CD8-positive, alpha-beta memory T cell (primary cell): ENCODE results near the gene CD8B2. TPM values are rescaled to one million over a fixed set of nuclear protein-coding genes. Genes with fewer than 3 reads are reported as not detected.
"Not testable (repeated sequence)": the region's sequence is repeated elsewhere in the genome, so short reads cannot be mapped to it uniquely, and the experiment has no call there.

ENCODE experiments used
- CTCF ChIA-PET: fragments of 350-600 bp; sonication (Branson Sonifier 250); formaldehyde crosslinking; loops from one replicate; lab custom pipeline; 2021; ENCODE audit warnings: antibody characterized with exemption; lab: Charles Lee
- POLR2A ChIA-PET: fragments of 350-600 bp; sonication (Branson Sonifier 250); formaldehyde crosslinking; loops from one replicate; lab custom pipeline; 2021; ENCODE audit warnings: antibody characterized with exemption; lab: Charles Lee
- DNase-seq, 5 donors: peaks; one replicate each; pipeline versions ENCODE4 v3.0.0 to v3.0.0-alpha.2; 2020 to 2022; ENCODE audit warnings: mixed read lengths in 1 of 5
- H3K27ac ChIP-seq: one replicate; pipeline ENCODE4 v1.7.0; 2013; ENCODE audit warnings: low read depth, mild to moderate bottlenecking, low read length, moderate library complexity
- H3K27me3 ChIP-seq: 2 replicates; pipeline ENCODE4 v1.7.0; 2013; ENCODE audit warnings: low read length, mild to moderate bottlenecking; ENCODE audit not compliant: insufficient read depth, poor library complexity, severe bottlenecking
- H3K36me3 ChIP-seq: 2 replicates; pipeline ENCODE4 v1.7.0; 2013; ENCODE audit warnings: mild to moderate bottlenecking, low read length, moderate library complexity; ENCODE audit not compliant: insufficient read depth
- H3K4me1 ChIP-seq: 2 replicates; pipeline ENCODE4 v1.7.0; 2013; ENCODE audit warnings: mild to moderate bottlenecking, low read length, moderate library complexity; ENCODE audit not compliant: insufficient read depth
- H3K4me3 ChIP-seq: 2 replicates; pipeline ENCODE4 v1.7.0; 2013; ENCODE audit warnings: mild to moderate bottlenecking, low read length
- H3K9me3 ChIP-seq: 2 replicates; pipeline ENCODE4 v1.7.0; 2013; ENCODE audit warnings: mild to moderate bottlenecking, low read length
- H3K27ac Mint-ChIP-seq, 8 donors: one replicate each; pipeline ENCODE4 v1.8.0; 2020 to 2021; ENCODE audit warnings: mixed read lengths in 8 of 8, mild to moderate bottlenecking in 6 of 8, inconsistent platforms in 3 of 8, moderate library complexity in 3 of 8
- H3K27me3 Mint-ChIP-seq, 2 donors: one replicate each; pipeline ENCODE4 v1.8.0; 2020 to 2021; ENCODE audit warnings: mixed read lengths in 2 of 2, mild to moderate bottlenecking in 1 of 2, moderate library complexity in 1 of 2
- H3K36me3 Mint-ChIP-seq, 3 donors: one replicate each; pipeline ENCODE4 v1.8.0; 2020 to 2021; ENCODE audit warnings: mixed read lengths in 3 of 3, inconsistent platforms in 1 of 3, mild to moderate bottlenecking in 1 of 3
- H3K4me1 Mint-ChIP-seq, 3 donors: one replicate each; pipeline ENCODE4 v1.8.0; 2020 to 2021; ENCODE audit warnings: mixed read lengths in 3 of 3, inconsistent platforms in 1 of 3, mild to moderate bottlenecking in 1 of 3
- H3K4me3 Mint-ChIP-seq, 7 donors: one replicate each; pipeline ENCODE4 v1.8.0; 2020 to 2021; ENCODE audit warnings: mixed read lengths in 7 of 7, mild to moderate bottlenecking in 6 of 7, moderate library complexity in 4 of 7, inconsistent platforms in 2 of 7
- H3K9me3 Mint-ChIP-seq, 5 donors: one replicate each; pipeline ENCODE4 v1.8.0; 2020 to 2022; ENCODE audit warnings: mixed read lengths in 5 of 5, mild to moderate bottlenecking in 3 of 5, moderate library complexity in 2 of 5, inconsistent platforms in 1 of 5
- polyA plus RNA-seq: library from polyadenylated mRNA; unstranded; fragments of 300-500 nt; fragmentation: Illumina TruSeq; gene quantifications from one replicate; pipeline ENCODE4 v1.2.3, GENCODE V29; 2021
- total RNA-seq, 2 experiments: library from RNA; stranded (reverse); gene quantifications; one replicate each; pipeline ENCODE4 v1.2.3, GENCODE V29; 2021

Gene CD8B2
- total and polyA plus RNA-seq, 3 experiments from 2014 or later = 3.6 to 10.2 (median 4.5) TPM

- CTCF ChIA-PET, H3K4me1 ChIP-seq, H3K4me1 Mint-ChIP-seq, H3K4me3 Mint-ChIP-seq, DNase-seq, H3K27ac ChIP-seq, POLR2A ChIA-PET, H3K9me3 Mint-ChIP-seq, H3K27me3 ChIP-seq, H3K36me3 Mint-ChIP-seq, H3K27ac Mint-ChIP-seq, H3K36me3 ChIP-seq, H3K9me3 ChIP-seq, H3K4me3 ChIP-seq: not testable (repeated sequence)
- peaks cover 19 to 65% of the 10 kb centered on the region in 2 donors for H3K27me3 Mint-ChIP-seq
Measured at GRCh38 chr2:106566484-106566883, 79.3 kb downstream of the CD8B2 start.

GRCh38 chr2:106570316-106570715, 83.2 kb downstream of the CD8B2 start:
- H3K4me3 ChIP-seq = no peak overlapping the region
- ChIA-PET POLR2A (no interaction called here), CTCF (interaction anchor here (1.1 kb wide), 1 partner anchor 20 kb away, joined by 3 read pairs; no protein-coding TSS in a partner anchor)
- Mint-ChIP-seq H3K36me3 (no peaks in the 10 kb centered on the region), H3K4me1 (no peaks in the 10 kb centered on the region), H3K27me3 (peaks cover 19 to 52% of the 10 kb centered on the region in 2 donors), H3K27ac (no peak overlapping the region), H3K9me3 (peaks cover 0 to 2% (median 0%) of the 10 kb centered on the region in 5 donors), H3K4me3 (no peak overlapping the region)
- no peaks in the 10 kb centered on the region for H3K36me3 ChIP-seq
- peaks cover 8% of the 10 kb centered on the region for H3K4me1 ChIP-seq
- peaks cover 4% of the 10 kb centered on the region for H3K27me3 ChIP-seq
- DNase-seq = no peak
- no peaks in the 10 kb centered on the region for H3K9me3 ChIP-seq
- H3K27ac ChIP-seq = no peak overlapping the region

Other genes with a start within 250 kb of the CD8B2 start
- gene RGPD3, start 19.0 kb upstream of the CD8B2 start, total RNA-seq = under 1 TPM; 0.04 to 0.18 TPM
- gene RGPD3, start 19.0 kb upstream of the CD8B2 start, polyA plus RNA-seq = 0.12 TPM